Sigmoid colon (tissue), 4 donors: ENCODE data around the gene AP2A1.

Experiments
- EP300 ChIP-seq, 4 donors: sonication (generic); formaldehyde crosslinking; IDR thresholded peaks; one replicate each; pipeline ENCODE4 v1.6.1; 2017; ENCODE audit warnings: antibody characterized with exemption in 4 of 4
- POLR2AphosphoS5 ChIP-seq, 4 donors: sonication (generic); formaldehyde crosslinking; IDR thresholded peaks; one replicate each; pipeline ENCODE4 v1.6.1; 2017; ENCODE audit warnings: antibody characterized with exemption in 4 of 4
- TF ChIP-seq, protein P1 (sequence below), 4 experiments: fragments of 450-650 bp in 3 of 4; fragments of 200-600 bp in 1 of 4; IDR thresholded peaks; one replicate each; pipeline ENCODE4 v1.5.1; 2016 to 2019; ENCODE audit warnings: antibody characterized with exemption in 4 of 4, mild to moderate bottlenecking in 3 of 4, moderate library complexity in 2 of 4

- TF ChIP-seq, protein P1, sequence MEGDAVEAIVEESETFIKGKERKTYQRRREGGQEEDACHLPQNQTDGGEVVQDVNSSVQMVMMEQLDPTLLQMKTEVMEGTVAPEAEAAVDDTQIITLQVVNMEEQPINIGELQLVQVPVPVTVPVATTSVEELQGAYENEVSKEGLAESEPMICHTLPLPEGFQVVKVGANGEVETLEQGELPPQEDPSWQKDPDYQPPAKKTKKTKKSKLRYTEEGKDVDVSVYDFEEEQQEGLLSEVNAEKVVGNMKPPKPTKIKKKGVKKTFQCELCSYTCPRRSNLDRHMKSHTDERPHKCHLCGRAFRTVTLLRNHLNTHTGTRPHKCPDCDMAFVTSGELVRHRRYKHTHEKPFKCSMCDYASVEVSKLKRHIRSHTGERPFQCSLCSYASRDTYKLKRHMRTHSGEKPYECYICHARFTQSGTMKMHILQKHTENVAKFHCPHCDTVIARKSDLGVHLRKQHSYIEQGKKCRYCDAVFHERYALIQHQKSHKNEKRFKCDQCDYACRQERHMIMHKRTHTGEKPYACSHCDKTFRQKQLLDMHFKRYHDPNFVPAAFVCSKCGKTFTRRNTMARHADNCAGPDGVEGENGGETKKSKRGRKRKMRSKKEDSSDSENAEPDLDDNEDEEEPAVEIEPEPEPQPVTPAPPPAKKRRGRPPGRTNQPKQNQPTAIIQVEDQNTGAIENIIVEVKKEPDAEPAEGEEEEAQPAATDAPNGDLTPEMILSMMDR (IDR thresholded peaks at IDR 0.05) = no peak
- TF ChIP-seq POLR2AphosphoS5 (IDR thresholded peaks at IDR 0.05) (no peak), EP300 (IDR thresholded peaks at IDR 0.05) (no peak)
Observed at GRCh38 chr19:49767381-49767780, 580 bp downstream of the AP2A1 start.
